Body of pancreas (tissue), 4 donors: ENCODE results near the gene CDC5L. TPM values are rescaled to one million over a fixed set of nuclear protein-coding genes. Genes with fewer than 3 reads are reported as not detected.

ENCODE experiments used
- ATAC-seq: fragments of 150-250 bp; one replicate; pipeline ENCODE4 v1.9.1; 2016
- DNase-seq, 4 donors: peaks; one replicate each; pipeline ENCODE4 v3.0.0-alpha.2; 2019
- H3K27ac ChIP-seq, 4 donors: fragments of 200-600 bp; sonication (generic); 1 replicate in 3 of 4; 2 replicates in 1 of 4; pipeline versions ENCODE4 v1.5.1 to v1.6.1; 2016 to 2019; ENCODE audit warnings: mild to moderate bottlenecking in 1 of 4, mixed read lengths in 1 of 4, moderate library complexity in 1 of 4
- H3K27me3 ChIP-seq, 2 donors: fragments of 200-600 bp; sonication (generic); one replicate each; pipeline ENCODE4 v1.6.0; 2016; ENCODE audit warnings: mild to moderate bottlenecking in 1 of 2
- H3K36me3 ChIP-seq, 2 donors: fragments of 200-600 bp; sonication (generic); replicated peaks in 1 of 2; 2 replicates each; pipeline ENCODE4 v1.5.1; 2016; ENCODE audit warnings: low read depth in 2 of 2; ENCODE audit not compliant: insufficient read depth in 1 of 2
- H3K4me1 ChIP-seq: fragments of 200-600 bp; sonication (generic); one replicate; pipeline ENCODE4 v1.6.0; 2016
- H3K4me3 ChIP-seq, 2 donors: fragments of 200-600 bp; sonication (generic); 1 replicate in 1 of 2; 2 replicates in 1 of 2; pipeline ENCODE4 v1.5.1; 2016 to 2019
- H3K9me3 ChIP-seq, 3 donors: fragments of 200-600 bp; sonication (generic); 1 replicate in 2 of 3; 2 replicates in 1 of 3; pipeline ENCODE4 v1.5.1; 2016
- CTCF ChIP-seq, 7 experiments: fragments of 450-650 bp in 4 of 7; fragments of 200-600 bp in 3 of 7; sonication (generic) in 3 of 7; IDR thresholded peaks; one replicate each; pipeline ENCODE4 v1.5.1; 2016 to 2019; ENCODE audit warnings: antibody characterized with exemption in 7 of 7
- POLR2A ChIP-seq, 3 donors: fragments of 450-650 bp; IDR thresholded peaks; one replicate each; pipeline ENCODE4 v1.6.1; 2016; ENCODE audit warnings: antibody characterized with exemption in 3 of 3, mild to moderate bottlenecking in 2 of 3
- WGBS, 2 donors: methylation state at CpG; one replicate each; pipeline ENCODE4 v1.1.5; 2017; 5-methylcytosine and 5-hydroxymethylcytosine counted together
- intact Hi-C: fragments of 100-400 bp; cut with DNase I; formaldehyde crosslinking; loops from one replicate; pipeline ENCODE4 v1.15.1; 2023
- microRNA-seq, 2 donors: library from miRNA; unstranded; fragments of <30 nt; microRNA quantifications; one replicate each; pipeline ENCODE4, GENCODE V29; 2016; ENCODE audit warnings: borderline number of aligned reads in 2 of 2, borderline replicate concordance in 2 of 2
- small RNA-seq: library from RNA; depleted of rRNA; stranded (forward); fragments of <200 nt; gene quantifications from one replicate; pipeline ENCODE3, GENCODE V24; 2016
- total RNA-seq, 2 donors: library from RNA; depleted of rRNA; stranded (reverse); fragments of >200 nt; gene quantifications; one replicate each; pipeline ENCODE4 v1.1.0, GENCODE V29; 2016

CDC5L gene
- total RNA-seq, 2 donors from 2014 or later = 10.2 to 11.2 TPM

- H3K36me3 ChIP-seq = no peaks in the 10 kb centered on the region
- TF ChIP-seq CTCF (IDR thresholded peaks at IDR 0.05) = no peak
- no peak for TF ChIP-seq POLR2A (IDR thresholded peaks at IDR 0.05)
- H3K4me1 ChIP-seq = no peaks in the 10 kb centered on the region
- intact Hi-C loops = no loop called here
- no peaks in the 10 kb centered on the region for H3K27me3 ChIP-seq
- no peak overlapping the region for H3K4me3 ChIP-seq
- H3K27ac ChIP-seq = no peak overlapping the region
- DNase-seq (no peak), ATAC-seq (no peak)
- H3K9me3 ChIP-seq = no peaks in the 10 kb centered on the region
- WGBS, 2 donors = 75 to 83% methylated on average over 5 of the region's 5 CpGs
Observed at GRCh38 chr6:44498436-44498835, 110.9 kb downstream of the CDC5L start.

DNA sequence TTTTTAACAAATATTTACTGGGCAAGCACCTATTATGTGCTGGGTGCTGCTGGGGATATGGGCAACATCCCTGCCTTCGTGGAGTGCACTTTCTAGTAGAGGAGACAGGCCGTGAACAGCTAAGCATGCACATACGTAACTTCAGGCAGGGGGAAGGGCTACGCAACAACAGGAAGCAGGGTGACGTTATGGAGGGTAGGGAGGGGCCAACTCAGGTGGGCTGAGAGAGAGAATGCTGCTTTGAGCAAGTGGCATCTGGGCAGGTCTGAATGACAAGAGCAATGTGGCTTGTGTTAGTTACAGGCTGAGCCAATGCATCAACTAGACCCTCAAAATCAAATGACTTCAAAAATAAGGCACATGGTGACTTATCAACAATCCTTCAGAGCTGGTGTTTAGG is 112.1 kb downstream of the CDC5L start:
- Histone ChIP-seq H3K4me3 (no peak overlapping the region), H3K36me3 (no peaks in the 10 kb centered on the region), H3K9me3 (no peaks in the 10 kb centered on the region), H3K27ac (no peak overlapping the region), H3K4me1 (no peaks in the 10 kb centered on the region), H3K27me3 (no peaks in the 10 kb centered on the region)
- no peak for ATAC-seq
- WGBS, 2 donors = 60 to 77% methylated on average over 5 of the region's 5 CpGs
- TF ChIP-seq CTCF (IDR thresholded peaks at IDR 0.05) (no peak), POLR2A (IDR thresholded peaks at IDR 0.05) (no peak)
- intact Hi-C loops = no loop called here
- DNase-seq = no peak

Small RNAs within 50 kb of the gene (microRNA-seq; reads per million reads assigned to microRNA genes)
- gene MIR4642 = 0 reads per million in 2 donors

Small RNAs within 50 kb of the gene (small RNA-seq; reads per million reads assigned to genes)
- not detected for gene MIR4642

Other genes with a start within 250 kb of the CDC5L start
- under 1 TPM in 1 of 2 donors, not detected in 1; 0.66 TPM for gene CAPN11, start 228.9 kb upstream of the CDC5L start, total RNA-seq
- 1 to 10 TPM in 1 of 2 donors, not detected in 1; 4.2 TPM for gene MYMX, start 170.8 kb upstream of the CDC5L start, total RNA-seq
- 10 to 100 TPM; 44.8 to 90.3 TPM for gene SLC29A1, start 164.1 kb upstream of the CDC5L start, total RNA-seq
- 100 to 1,000 TPM; 269 to 441 TPM for gene HSP90AB1, start 140.6 kb upstream of the CDC5L start, total RNA-seq
- gene SLC35B2, start 130.2 kb upstream of the CDC5L start, total RNA-seq = 10 to 100 TPM; 31.1 to 33.9 TPM
- 10 to 100 TPM; 18.9 to 68.6 TPM for gene NFKBIE, start 122.2 kb upstream of the CDC5L start, total RNA-seq
- gene TMEM151B, start 117.3 kb upstream of the CDC5L start, total RNA-seq = under 1 TPM; under 0.01 to 0.66 TPM
- 10 to 100 TPM in 1 of 2 donors, 1 to 10 TPM in 1; 9.6 to 17.8 TPM for gene AARS2, start 74.4 kb upstream of the CDC5L start, total RNA-seq
- not detected for gene SPATS1, start 45.1 kb upstream of the CDC5L start, total RNA-seq